GM18861 (cell line): ENCODE results near the gene EPB41L4B.
A peak's percentile ranks its signal among the peaks of the same experiment; 100 is the strongest.
"Not testable (repeated sequence)": the region's sequence is repeated elsewhere in the genome, so short reads cannot be mapped to it uniquely, and the experiment has no call there.

ENCODE experiments used
- ATAC-seq: cut with Tn5 transposase; IDR thresholded peaks from one replicate; pipeline ENCODE4 v1.9.1; 2021; ENCODE audit not compliant: unreplicated experiment

Gene EPB41L4B

DNA sequence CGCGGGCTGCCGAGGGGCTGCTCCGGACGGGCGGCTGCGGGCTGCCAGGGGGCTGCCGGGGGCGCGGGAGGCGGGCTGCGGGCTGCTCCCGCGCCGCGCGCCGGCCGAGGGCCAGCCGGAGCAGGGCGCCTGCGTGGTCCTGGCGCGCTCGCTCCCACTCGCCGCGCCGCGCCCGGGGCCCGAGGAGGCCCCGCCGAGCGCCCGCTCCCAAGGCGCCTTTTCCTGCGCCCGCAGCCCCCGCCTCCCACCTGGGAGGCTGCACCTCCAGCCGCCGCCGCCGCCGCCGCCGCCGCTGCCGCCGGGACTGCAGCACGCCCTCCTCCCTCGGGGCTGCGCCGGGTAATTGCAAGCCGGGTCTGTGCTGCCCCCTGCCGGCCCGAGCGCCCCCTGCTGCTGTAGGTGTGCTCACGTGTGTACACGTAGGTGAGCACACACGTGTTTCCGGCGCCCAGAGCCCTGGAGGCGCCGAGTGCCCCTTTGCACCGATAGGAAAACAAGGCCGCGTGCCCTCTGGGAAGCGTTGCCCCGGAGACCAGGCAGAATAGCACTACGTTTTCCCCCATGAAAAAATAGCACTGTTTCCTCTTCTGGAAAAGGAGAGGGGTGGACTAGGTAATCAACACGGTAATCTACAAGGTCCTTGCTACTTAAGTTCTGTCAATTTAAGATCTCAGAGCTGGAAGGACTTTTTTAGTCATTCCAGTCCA, at the start of gene EPB41L4B:
EPB41L4B (minus strand) TSS at position 318 of the 707 bp plus-strand sequence. CDS start 613 bp downstream, outside the sequence.
- peak; percentile 98 for ATAC-seq

DNA sequence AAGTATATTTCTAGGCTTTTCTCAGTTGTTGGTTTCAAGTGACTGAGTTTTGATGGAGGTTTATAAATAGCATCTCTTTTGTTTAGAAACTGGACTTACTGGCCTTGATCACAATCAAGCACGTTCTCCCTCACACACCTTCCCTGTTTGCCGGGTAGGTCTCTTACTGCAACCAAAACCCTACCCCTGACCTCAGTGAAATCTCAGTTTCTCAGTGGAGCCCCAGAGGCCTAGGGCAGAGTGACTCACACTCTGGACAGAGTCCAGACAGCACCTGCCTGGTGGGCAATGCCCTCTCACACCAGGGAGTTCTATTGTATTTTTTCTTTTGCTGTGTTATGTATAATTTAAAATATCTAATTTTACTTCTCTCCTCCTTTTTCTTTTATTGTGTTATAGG, 48.4 kb upstream of the EPB41L4B start:
- ATAC-seq, result no peak

- no peak for ATAC-seq
Observed at GRCh38 chr9:109360771-109361170, 39.9 kb upstream of the EPB41L4B start.

- not testable (repeated sequence) for ATAC-seq
Observed at GRCh38 chr9:109358968-109359603, 38.2 kb upstream of the EPB41L4B start.

DNA sequence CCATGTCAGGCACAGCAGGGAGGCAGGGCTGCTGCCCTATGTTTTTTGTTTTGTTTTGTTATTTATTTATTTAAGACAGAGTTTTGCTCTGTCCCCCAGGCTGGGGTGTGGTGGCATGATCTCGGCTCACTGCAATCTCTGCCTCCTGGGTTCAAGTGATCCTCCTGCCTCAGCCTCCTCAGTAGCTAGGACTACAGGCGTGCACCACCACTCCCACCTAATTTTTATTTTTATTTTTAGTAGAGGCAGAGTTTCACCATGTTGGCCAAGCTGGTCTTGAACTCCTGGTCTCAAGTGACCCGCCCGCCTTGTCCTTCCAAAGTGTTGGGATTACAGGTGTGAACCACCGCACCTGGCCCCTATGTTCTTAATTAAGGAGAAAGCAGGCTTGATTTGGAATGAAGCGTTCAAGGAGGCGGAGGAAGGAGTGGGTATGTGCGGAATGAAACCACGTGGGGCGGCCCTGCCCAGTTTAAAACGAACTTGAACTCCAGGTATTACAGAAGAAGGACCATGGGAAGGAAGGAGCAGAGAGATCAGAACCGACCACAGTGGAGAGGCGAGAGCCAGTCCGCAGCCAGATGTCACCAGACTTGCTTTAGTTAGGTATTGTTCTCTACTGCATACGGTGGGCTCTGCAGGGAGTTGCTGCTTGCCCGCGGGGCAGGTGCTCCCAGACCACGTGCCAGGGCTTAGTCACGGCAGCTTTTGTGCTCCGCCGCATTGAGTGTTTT, 34.9 kb upstream of the EPB41L4B start:
- ATAC-seq, result no peak

GRCh38 chr9:109354190-109354589, 33.3 kb upstream of the EPB41L4B start:
- ATAC-seq, result no peak

DNA sequence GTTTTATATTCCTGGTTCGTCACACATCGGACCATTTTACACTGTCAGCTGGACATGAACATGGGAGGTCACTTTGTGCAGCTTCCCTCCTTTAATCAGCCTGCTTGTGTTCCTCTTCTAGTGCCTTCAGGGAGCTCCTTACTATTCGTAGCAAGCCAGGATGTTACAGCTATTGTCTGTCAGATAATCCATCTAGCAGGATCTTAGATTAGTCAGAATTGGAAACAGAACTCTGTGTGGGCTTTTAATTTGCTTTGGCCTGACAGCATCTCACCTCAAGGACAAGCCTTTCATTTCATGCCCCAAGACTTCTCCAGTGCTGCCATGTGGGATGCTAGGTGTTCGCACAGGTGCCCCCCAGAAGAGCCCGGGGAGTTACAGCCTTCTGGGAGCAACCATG, 30.2 kb upstream of the EPB41L4B start:
- no peak for ATAC-seq

DNA sequence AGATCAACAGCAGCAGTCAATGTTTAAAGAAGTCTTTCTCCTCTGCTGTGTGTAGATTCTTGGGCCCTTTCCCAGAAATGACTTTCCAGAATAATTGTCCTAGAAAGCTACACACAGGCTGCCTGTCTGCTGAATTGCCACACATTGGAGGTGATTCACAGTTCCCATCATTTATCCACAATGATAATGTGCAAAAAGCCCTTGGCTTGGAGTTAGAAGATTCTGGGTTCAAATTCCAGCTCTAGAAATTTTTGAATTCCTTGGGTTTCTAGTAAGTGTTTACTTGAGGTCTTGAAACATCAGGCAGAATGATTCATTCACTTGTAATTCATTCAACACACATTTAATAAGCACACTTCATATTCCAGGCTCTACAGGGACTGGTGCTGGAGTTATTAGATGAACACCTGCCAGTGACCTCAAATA, 28.6 kb upstream of the EPB41L4B start:
- ATAC-seq, result no peak

DNA sequence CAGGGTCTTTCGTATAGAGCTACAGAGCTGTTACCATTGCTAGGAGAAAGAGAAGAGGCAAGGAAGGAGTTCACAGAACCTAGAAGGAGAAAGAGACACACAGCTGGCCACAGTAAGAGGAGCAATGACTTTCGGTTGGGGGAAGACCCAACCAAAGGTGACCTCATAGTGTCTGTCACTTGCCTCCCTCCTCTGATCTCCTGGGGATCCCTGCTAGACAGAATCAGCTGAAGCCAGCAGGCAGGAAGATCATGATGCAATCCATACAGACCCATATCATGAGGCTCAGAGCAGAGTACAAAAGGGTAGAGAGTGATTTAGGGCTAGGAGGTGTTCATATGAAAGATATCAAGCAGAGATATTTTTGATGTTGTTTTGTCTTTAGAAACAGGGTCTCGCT, 26.0 kb upstream of the EPB41L4B start:
- no peak for ATAC-seq

DNA sequence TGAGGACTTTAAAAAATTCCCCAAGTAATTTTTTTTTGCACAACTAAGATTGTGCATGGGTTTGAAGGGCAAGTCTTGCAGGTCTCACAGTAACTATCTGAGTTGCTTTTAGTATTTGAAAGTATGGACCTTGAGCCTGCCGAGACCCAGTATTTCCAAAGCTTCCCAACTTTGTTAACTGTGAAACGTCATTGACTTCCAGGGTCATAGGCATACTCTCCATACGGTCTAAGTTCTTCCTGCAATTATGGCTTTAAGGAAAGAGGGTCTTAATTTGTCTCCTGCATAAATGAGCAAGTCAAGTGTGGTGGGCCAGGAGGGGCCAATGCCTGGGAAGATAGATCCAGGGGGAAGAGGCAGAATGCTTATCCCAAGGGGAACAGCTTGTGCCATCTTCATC, 24.0 kb upstream of the EPB41L4B start:
- no peak for ATAC-seq

GRCh38 chr9:109342878-109343277, 22.0 kb upstream of the EPB41L4B start:
- no peak for ATAC-seq

DNA sequence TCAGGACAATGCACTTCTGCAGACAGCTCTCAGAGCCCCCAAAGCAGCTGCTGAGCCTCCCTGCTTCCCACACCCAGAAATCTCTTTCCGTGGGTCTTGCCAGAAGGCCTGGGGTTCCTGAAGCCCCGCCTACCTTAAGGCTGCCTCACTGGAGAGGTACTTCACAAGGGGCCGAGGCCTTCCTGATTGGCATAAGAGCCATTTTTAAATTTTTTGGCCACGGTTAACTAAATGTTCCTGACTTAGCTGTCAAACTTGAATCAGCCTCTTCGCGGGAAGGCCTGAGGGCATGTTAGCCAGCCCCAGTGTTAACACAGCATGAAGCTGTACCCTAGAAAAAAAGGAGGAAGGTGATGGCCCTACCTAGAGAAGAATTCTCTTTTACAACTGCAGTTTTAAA, 20.7 kb upstream of the EPB41L4B start:
- no peak for ATAC-seq

DNA sequence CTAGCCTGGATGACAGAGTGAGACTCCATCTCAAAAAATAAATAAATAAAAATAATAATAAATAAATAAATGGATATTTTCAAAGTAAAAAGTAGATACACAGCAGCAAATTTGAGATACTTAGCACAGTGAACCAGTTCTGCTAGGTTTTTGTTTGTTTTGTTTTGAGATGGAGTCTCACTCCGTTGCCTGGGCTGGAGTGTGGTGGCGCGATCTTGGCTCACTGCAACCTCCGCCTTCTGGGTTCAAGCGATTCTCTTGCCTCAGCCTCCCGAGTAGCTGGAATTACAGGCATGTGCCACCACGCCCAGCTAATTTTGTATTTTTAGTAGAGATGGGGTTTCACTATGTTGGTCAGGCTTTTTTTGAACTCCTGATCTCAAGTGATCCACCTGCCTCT, 20.1 kb upstream of the EPB41L4B start:
- not testable (repeated sequence) for ATAC-seq

GRCh38 chr9:109336409-109336808, 15.6 kb upstream of the EPB41L4B start:
- no peak for ATAC-seq

GRCh38 chr9:109335929-109336328, 15.1 kb upstream of the EPB41L4B start:
- ATAC-seq, result no peak

DNA sequence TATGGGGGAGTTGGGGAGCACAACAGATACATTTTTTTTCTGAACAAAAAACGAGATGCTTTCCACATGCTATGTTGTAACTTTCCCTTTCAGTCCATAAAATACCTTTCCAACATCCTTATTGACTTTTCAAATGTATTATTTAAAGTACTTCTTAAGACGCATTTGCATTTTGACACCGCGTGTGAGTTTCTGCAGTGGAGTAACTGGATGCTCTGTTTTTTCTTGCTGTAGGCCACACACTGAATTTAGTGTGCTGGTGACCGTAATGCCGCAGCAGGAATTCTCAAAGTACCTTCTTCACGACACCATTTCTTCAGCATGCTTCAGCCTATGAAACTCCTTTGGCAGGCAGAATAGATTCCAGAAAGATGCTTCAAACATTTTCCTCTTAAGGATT, 14.3 kb upstream of the EPB41L4B start:
- ATAC-seq, result no peak

DNA sequence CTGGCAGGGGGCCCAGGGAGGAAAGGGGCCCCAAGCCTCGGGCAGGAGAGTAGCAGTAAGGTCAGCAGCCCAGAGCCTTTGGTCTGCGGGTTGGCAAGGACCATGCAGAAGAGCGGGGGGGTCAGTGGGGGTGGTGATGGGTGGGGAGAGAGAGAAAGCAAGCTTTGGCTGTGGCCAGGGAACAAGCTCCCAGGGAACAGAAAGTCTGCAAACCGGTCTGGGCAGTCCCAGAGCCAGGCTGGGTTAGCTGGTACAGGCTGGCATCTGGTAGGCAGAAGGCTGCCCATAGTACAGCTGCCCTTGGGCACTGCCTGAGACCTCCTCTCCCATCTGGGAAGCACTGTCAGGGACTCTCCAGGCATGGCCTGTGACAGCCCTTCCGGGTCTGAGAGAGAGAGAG, 10.5 kb upstream of the EPB41L4B start:
- ATAC-seq, result no peak

GRCh38 chr9:109329638-109330258, 8.9 kb upstream of the EPB41L4B start:
- no peak for ATAC-seq

GRCh38 chr9:109328978-109329637, 8.2 kb upstream of the EPB41L4B start:
- no peak for ATAC-seq

DNA sequence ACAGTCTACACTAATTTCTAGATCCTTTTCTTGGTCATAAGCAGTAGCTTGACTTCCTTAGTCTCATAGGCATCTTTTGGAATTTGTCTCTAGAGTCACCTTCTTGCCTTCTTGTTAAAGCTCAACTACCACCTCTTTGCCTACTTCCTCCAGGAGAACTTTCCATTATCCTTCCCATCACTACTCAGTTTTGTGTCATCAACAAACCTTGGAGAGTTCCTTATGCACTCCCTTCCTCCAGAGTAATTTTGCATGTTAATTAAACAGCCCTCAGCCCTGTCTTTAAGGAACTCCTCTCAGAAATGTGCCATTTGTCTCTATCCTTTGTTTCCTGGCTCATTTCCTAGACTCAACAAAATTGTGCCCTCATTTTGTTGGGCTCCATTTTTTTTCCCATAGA, 4.2 kb upstream of the EPB41L4B start:
- ATAC-seq, result no peak

DNA sequence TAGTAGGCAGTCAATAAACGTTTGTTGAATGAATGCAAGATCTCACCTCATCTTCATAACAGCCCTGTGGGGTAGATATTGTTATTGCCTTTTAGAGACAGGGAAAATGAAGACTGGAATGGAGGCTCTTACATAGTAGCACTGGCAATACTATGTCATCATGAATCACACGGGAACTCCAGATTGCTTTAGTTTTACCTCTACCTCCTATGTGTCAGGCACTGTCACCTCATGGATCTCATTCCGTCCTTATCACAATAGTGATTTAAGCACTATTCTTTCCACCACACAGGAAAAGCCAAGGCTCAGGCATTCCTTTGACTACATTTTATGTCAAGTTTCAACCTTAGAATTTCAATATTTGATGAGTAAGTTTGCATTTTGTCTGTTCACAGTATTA, 2.9 kb upstream of the EPB41L4B start:
- ATAC-seq, result no peak
